Activated T-helper 2 cell treated with anti-CD3 and anti-CD28 coated beads, Interferon-gamma antibody, Interleukin-2, Interleukin-4, amounts not matched to agents 10 μg/mL and 5 μg/mL and 100 μg/mL, durations not matched to agents 14 hours and 24 hours and 36 hours (primary cell): Measurements from ENCODE around the gene CALM1. TPM values are rescaled to one million over a fixed set of nuclear protein-coding genes. Genes with fewer than 3 reads are reported as not detected.

Source experiments
- DNase-seq: peaks from one replicate; pipeline ENCODE4 v3.0.0; 2021; ENCODE audit warnings: low spot score
- H3K27ac Mint-ChIP-seq: one replicate; pipeline ENCODE4 v1.8.0; 2021; ENCODE audit warnings: mixed read lengths
- H3K27me3 Mint-ChIP-seq: one replicate; pipeline ENCODE4 v1.8.0; 2021; ENCODE audit warnings: low read depth, mixed read lengths
- H3K36me3 Mint-ChIP-seq: one replicate; pipeline ENCODE4 v1.8.0; 2021; ENCODE audit warnings: low read depth, mixed read lengths
- H3K4me1 Mint-ChIP-seq: one replicate; pipeline ENCODE4 v1.8.0; 2021; ENCODE audit warnings: low read depth, mixed read lengths
- H3K4me3 Mint-ChIP-seq: one replicate; pipeline ENCODE4 v1.8.0; 2021; ENCODE audit warnings: low read depth, mild to moderate bottlenecking, moderate library complexity, mixed read lengths
- H3K9me3 Mint-ChIP-seq: one replicate; pipeline ENCODE4 v1.8.0; 2021; ENCODE audit warnings: mixed read lengths
- intact Hi-C: fragments of 100-400 bp; cut with micrococcal nuclease; formaldehyde crosslinking; loops from one replicate; pipeline ENCODE4 v1.15.1; 2023
- total RNA-seq: library from RNA; stranded (reverse); gene quantifications from 2 replicates; pipeline ENCODE4 v1.2.3, GENCODE V29; 2022

Gene CALM1
- total RNA-seq, 1 donor from 2014 or later, result 470 TPM

DNA sequence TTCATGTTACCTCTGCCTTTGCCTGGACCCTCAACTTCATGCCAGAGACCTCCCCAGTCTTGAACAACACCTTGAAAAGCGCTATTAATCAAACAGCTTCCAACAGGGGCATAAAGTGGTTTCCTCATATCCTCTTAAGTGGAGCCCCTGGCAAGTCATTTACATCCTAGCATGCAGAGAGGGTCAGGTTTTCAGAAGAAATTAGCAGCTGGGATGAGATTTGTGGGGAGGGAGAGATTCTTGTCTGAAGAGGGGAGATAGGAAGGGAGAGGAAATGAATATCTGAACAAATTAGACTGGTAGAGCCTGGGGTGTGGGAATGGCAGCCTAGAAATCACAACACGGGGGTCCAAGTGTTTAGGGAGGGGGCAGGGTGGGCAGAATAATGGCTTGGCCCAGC, 45.6 kb downstream of the CALM1 start:
- no peak for DNase-seq
- intact Hi-C loops, result no loop called here
- Mint-ChIP-seq H3K4me1 (no peaks in the 10 kb centered on the region), H3K4me3 (no peak overlapping the region), H3K36me3 (no peaks in the 10 kb centered on the region), H3K27me3 (peaks cover 2% of the 10 kb centered on the region), H3K9me3 (no peaks in the 10 kb centered on the region), H3K27ac (no peak overlapping the region)

GRCh38 chr14:90443161-90444076, 46.6 kb downstream of the CALM1 start:
- Mint-ChIP-seq H3K4me3 (no peak overlapping the region), H3K4me1 (no peaks in the 10 kb centered on the region), H3K9me3 (no peaks in the 10 kb centered on the region), H3K27ac (no peak overlapping the region), H3K36me3 (no peaks in the 10 kb centered on the region), H3K27me3 (peaks cover 2% of the 10 kb centered on the region)
- DNase-seq, result no peak
- intact Hi-C loops, result no loop called here

DNA sequence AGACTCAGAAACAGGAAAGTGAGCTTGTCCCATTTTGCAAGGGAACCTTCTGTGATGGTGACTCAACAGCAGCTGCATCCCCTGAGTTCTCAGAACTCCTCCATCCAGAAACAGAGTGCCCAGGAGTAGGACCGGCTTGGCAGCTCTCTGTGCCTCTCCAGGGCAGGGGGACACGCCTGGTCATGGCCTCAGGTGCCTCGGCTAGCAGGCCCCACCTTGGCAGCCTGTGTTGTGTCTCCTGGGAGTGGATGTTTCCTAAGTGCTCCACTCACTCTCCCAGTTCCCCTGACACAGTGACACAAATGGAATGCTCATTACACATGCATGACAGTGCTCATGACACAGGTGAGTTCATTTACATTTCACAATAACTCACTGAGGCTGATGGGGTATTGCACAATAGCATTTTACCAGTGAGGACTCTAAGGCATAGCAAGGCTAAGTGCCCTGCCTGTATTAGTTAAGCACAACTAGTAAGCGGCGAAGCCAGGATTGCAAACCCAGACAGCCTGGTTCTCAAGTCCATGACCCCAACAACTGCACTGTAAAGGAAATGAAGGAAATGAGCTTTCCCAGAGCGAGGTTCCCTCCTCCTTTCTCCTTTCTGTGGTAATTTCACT, 47.4 kb downstream of the CALM1 start:
- Mint-ChIP-seq H3K27me3 (peaks cover 2% of the 10 kb centered on the region), H3K9me3 (no peaks in the 10 kb centered on the region), H3K4me3 (no peak overlapping the region), H3K27ac (no peak overlapping the region), H3K36me3 (no peaks in the 10 kb centered on the region), H3K4me1 (no peaks in the 10 kb centered on the region)
- DNase-seq, result no peak
- intact Hi-C loops, result no loop called here

DNA sequence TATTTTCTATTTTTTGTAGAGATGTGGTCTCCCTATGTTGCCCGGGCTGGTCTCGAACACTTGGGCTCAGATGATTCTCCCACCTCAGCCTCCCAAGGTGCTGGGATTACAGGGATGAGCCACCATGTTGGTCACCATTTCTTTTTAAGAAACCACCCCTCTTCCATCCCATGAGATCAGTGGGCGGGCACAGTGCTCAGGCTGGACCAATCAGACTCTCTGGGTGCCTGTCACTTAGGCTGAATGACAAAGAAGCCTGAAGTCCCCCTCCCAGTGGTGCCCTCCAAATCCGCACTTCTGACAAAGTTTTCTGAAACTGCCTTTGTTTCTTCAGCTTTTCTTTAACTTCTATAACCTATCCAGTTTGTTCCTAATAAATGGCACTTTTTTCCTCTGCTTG, 48.2 kb downstream of the CALM1 start:
- Mint-ChIP-seq H3K4me1 (no peaks in the 10 kb centered on the region), H3K9me3 (no peaks in the 10 kb centered on the region), H3K36me3 (no peaks in the 10 kb centered on the region), H3K27me3 (peaks cover 2% of the 10 kb centered on the region), H3K4me3 (no peak overlapping the region), H3K27ac (no peak overlapping the region)
- intact Hi-C loops, result no loop called here
- no peak for DNase-seq

- no peaks in the 10 kb centered on the region for H3K36me3 Mint-ChIP-seq
- no peaks in the 10 kb centered on the region for H3K4me1 Mint-ChIP-seq
- peaks cover 2% of the 10 kb centered on the region for H3K27me3 Mint-ChIP-seq
- no peak overlapping the region for H3K4me3 Mint-ChIP-seq
- H3K9me3 Mint-ChIP-seq, result no peaks in the 10 kb centered on the region
- DNase-seq, result no peak
- no peak overlapping the region for H3K27ac Mint-ChIP-seq
- intact Hi-C loops, result no loop called here
Observed at GRCh38 chr14:90446405-90446804, 49.6 kb downstream of the CALM1 start.

- Mint-ChIP-seq H3K9me3 (no peaks in the 10 kb centered on the region), H3K4me3 (no peak overlapping the region), H3K4me1 (no peaks in the 10 kb centered on the region), H3K27me3 (peaks cover 2% of the 10 kb centered on the region), H3K36me3 (no peaks in the 10 kb centered on the region), H3K27ac (no peak overlapping the region)
- intact Hi-C loops, result no loop called here
- no peak for DNase-seq
Observed at GRCh38 chr14:90447720-90448497, 51.1 kb downstream of the CALM1 start.

DNA sequence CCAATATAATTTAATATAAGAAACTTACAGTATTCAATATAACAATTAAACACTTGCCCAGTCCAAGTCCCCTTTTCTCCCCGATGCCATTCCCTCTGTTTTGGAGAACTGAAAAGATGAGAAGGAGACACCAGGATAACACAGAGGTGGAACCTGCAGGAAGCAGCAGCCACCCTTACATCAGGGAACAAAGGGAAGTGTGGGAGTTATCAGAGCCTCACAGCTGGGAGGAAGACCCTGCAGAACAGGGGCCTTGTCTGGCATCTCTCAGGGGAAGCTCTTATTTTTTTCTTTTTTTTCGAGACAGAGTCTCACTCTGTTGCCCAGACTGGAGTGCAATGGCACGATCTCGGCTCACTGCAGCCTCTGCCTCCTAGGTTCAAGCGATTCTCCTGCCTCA, 52.6 kb downstream of the CALM1 start:
- Mint-ChIP-seq H3K4me3 (no peak overlapping the region), H3K27me3 (peaks cover 2% of the 10 kb centered on the region), H3K4me1 (no peaks in the 10 kb centered on the region), H3K36me3 (no peaks in the 10 kb centered on the region), H3K9me3 (no peaks in the 10 kb centered on the region), H3K27ac (no peak overlapping the region)
- no peak for DNase-seq
- intact Hi-C loops, result no loop called here

DNA sequence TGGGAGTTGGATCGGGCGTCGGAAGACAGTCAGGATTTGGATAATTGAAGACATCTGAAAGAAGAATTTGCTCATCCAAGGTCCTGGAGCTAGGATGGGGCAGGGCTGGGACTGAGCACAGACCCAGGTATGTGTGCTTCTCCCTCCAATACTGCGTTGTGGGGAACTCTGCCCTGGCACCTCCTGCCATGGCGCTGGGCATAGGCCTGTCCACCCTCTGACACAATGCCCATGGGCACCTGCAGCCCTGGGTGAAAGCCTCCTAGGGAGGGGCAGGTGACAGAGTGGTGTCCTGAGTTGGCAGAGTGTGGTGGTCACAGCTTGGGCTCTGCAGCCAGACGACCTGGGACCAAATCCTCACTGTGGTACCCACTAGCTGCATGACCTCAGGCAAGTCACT, 53.3 kb downstream of the CALM1 start:
- intact Hi-C loops, result no loop called here
- Mint-ChIP-seq H3K27me3 (no peaks in the 10 kb centered on the region), H3K4me1 (no peaks in the 10 kb centered on the region), H3K27ac (no peak overlapping the region), H3K9me3 (no peaks in the 10 kb centered on the region), H3K36me3 (no peaks in the 10 kb centered on the region), H3K4me3 (no peak overlapping the region)
- DNase-seq, result no peak

- Mint-ChIP-seq H3K4me1 (no peaks in the 10 kb centered on the region), H3K9me3 (no peaks in the 10 kb centered on the region), H3K27me3 (no peaks in the 10 kb centered on the region), H3K36me3 (no peaks in the 10 kb centered on the region), H3K27ac (no peak overlapping the region), H3K4me3 (no peak overlapping the region)
- intact Hi-C loops, result no loop called here
- DNase-seq, result no peak
Observed at GRCh38 chr14:90450667-90451066, 53.8 kb downstream of the CALM1 start.

- intact Hi-C loops, result no loop called here
- Mint-ChIP-seq H3K27me3 (no peaks in the 10 kb centered on the region), H3K36me3 (no peaks in the 10 kb centered on the region), H3K27ac (no peak overlapping the region), H3K9me3 (no peaks in the 10 kb centered on the region), H3K4me1 (no peaks in the 10 kb centered on the region), H3K4me3 (no peak overlapping the region)
- no peak for DNase-seq
Observed at GRCh38 chr14:90451443-90451842, 54.6 kb downstream of the CALM1 start.

DNA sequence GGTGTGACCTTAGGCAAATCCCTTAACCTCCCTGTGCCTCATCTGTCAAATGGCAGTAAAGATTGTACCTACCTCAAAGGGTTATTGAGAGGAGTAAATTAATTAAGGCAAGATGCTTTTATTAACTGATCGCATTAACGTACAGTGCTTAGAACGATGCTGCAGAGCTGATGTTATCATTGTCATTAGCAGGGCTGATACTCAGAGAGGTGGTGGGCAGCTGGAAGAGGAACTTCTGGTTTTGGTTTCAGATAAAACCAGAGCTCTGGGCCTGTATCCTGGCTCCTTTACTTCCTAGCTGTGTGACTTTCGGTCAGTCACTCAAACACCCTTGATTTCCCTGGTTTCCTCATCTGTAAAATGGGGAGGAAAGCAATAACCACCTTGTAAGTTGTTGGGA, 55.1 kb downstream of the CALM1 start:
- Mint-ChIP-seq H3K4me3 (no peak overlapping the region), H3K27ac (no peak overlapping the region), H3K27me3 (no peaks in the 10 kb centered on the region), H3K4me1 (no peaks in the 10 kb centered on the region), H3K36me3 (no peaks in the 10 kb centered on the region), H3K9me3 (no peaks in the 10 kb centered on the region)
- intact Hi-C loops, result no loop called here
- no peak for DNase-seq

DNA sequence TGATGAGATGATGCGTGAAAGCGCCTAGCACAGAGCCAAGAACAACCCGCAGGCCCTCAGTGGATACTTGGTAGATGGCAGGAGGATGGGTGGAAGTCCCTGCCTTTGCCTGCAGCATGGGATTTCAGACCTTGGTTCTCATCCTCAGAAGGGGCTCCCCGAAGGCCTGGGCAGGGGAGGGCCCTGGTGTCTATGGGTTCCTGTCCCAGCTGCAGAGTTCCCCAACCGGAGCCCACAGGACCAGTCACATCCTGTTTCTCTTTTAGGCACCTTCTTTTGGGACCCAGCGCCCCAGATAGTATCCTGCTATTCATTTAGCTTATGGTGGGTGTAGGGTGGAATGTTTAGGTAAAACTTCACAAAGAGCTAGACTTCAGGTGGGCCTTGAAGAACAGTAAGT, 55.5 kb downstream of the CALM1 start:
- no peaks in the 10 kb centered on the region for H3K4me1 Mint-ChIP-seq
- H3K4me3 Mint-ChIP-seq, result no peak overlapping the region
- no peak for DNase-seq
- H3K27ac Mint-ChIP-seq, result no peak overlapping the region
- intact Hi-C loops, result no loop called here
- H3K27me3 Mint-ChIP-seq, result no peaks in the 10 kb centered on the region
- H3K9me3 Mint-ChIP-seq, result no peaks in the 10 kb centered on the region
- no peaks in the 10 kb centered on the region for H3K36me3 Mint-ChIP-seq

GRCh38 chr14:90453401-90453951, 56.6 kb downstream of the CALM1 start:
- intact Hi-C loops, result no loop called here
- H3K36me3 Mint-ChIP-seq, result no peaks in the 10 kb centered on the region
- no peak overlapping the region for H3K27ac Mint-ChIP-seq
- H3K27me3 Mint-ChIP-seq, result no peaks in the 10 kb centered on the region
- no peaks in the 10 kb centered on the region for H3K4me1 Mint-ChIP-seq
- DNase-seq, result no peak
- no peak overlapping the region for H3K4me3 Mint-ChIP-seq
- H3K9me3 Mint-ChIP-seq, result no peaks in the 10 kb centered on the region
